Osteoblast (primary cell): Measurements from ENCODE around the gene FAM200A. TPM values are rescaled to one million over a fixed set of nuclear protein-coding genes. Genes with fewer than 3 reads are reported as not detected.

ENCODE experiments used
- DNase-seq: peaks from one replicate; pipeline ENCODE4 v3.0.0; 2011; ENCODE audit warnings: low spot score, mixed read lengths; ENCODE audit not compliant: insufficient read length; ENCODE audit errors: missing footprints
- H2AFZ ChIP-seq: 2 replicates; pipeline ENCODE4 v1.6.0; 2011; ENCODE audit warnings: mild to moderate bottlenecking, low read length
- H3K27ac ChIP-seq: 2 replicates; pipeline ENCODE4 v1.5.1; 2011; ENCODE audit warnings: mild to moderate bottlenecking, low read depth, low read length, moderate library complexity
- H3K27me3 ChIP-seq: 2 replicates; pipeline ENCODE4 v1.6.0; 2012; ENCODE audit warnings: mild to moderate bottlenecking, control low read depth, inconsistent platforms, low read length, moderate library complexity; ENCODE audit not compliant: insufficient read depth
- H3K36me3 ChIP-seq: 2 replicates; pipeline ENCODE4 v1.5.1; 2011; ENCODE audit warnings: mild to moderate bottlenecking, low read length, control low read depth, moderate library complexity; ENCODE audit not compliant: insufficient read depth
- H3K4me1 ChIP-seq: 2 replicates; pipeline ENCODE4 v1.5.1; 2011; ENCODE audit warnings: mild to moderate bottlenecking, low read length, control low read depth, moderate library complexity; ENCODE audit not compliant: insufficient read depth
- H3K4me2 ChIP-seq: 2 replicates; pipeline ENCODE4 v1.6.0; 2011; ENCODE audit warnings: mild to moderate bottlenecking, low read length; ENCODE audit not compliant: insufficient read depth
- H3K4me3 ChIP-seq: fragments of 200-600 bp; sonication (generic); 3 replicates; pipeline ENCODE4 v1.5.1; 2012; ENCODE audit warnings: mild to moderate bottlenecking, low read length, inconsistent platforms; ENCODE audit not compliant: insufficient read depth
- H3K79me2 ChIP-seq: 2 replicates; pipeline ENCODE4 v1.6.0; 2012; ENCODE audit warnings: mild to moderate bottlenecking, low read length, control low read depth, inconsistent platforms; ENCODE audit not compliant: insufficient read depth
- H3K9me3 ChIP-seq: 2 replicates; pipeline ENCODE4 v1.5.1; 2011; ENCODE audit warnings: low read depth, low read length, control low read depth
- H4K20me1 ChIP-seq: 2 replicates; pipeline ENCODE4 v1.6.0; 2012; ENCODE audit warnings: mild to moderate bottlenecking, low read length, control low read depth; ENCODE audit not compliant: insufficient read depth
- total RNA-seq: library from RNA; depleted of rRNA; stranded (reverse); fragments of >200 nt; gene quantifications from 2 replicates; pipeline ENCODE4 v1.2.3, GENCODE V29; 2012
- TF ChIP-seq, protein P1 (sequence below): IDR thresholded peaks from 2 replicates; pipeline ENCODE4 v1.5.1; 2011; ENCODE audit warnings: mild to moderate bottlenecking, low read depth, low read length, moderate library complexity; ENCODE audit errors: extremely low read depth

The FAM200A gene
- total RNA-seq, 1 donor, result 7.6 TPM

DNA sequence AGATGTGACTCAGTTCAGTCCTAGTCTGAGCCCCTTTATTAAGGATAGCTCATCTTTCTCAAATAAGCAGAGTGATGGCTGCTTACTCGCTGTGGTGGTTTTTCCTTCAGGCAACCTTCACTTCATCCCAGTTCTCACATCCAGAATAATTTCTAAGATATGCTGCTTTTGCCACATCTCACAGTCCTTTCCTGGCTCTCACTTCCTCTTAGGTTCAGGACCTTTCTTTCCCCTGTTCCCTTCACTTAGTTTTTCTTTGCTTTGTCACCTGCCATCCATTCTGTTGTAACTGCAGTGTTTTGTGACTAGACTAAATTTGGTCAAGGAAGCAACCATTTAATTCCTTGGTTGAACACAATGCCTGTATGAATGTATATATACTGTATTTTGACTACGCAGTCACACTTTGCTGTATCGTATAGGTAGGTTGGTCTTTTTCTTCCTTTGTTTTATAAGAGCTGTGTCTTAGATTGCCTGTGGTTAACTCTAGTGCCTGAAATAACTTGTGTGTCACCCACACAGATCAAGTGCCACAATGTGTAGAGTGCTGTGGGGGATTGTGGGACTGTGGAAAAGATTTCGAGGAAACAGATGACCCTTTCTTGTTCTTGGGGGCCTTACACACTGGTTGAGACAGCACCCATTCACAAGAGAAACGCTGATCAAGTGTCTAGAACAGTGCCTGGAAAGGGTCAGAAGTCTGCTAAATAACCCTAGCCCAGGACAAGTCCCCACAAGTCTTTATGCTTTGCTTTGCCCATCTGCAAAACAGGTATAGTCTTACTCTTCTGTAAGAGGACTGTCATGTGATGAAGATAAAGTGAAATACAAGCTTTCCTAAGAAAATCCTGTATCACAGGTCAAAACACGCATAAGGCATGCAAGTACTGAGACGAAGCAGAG, 9.2 kb upstream of the FAM200A start:
- Histone ChIP-seq H3K4me2 (peak overlapping the region; percentile 7), H3K27ac (peak overlapping the region; percentile 75)

DNA sequence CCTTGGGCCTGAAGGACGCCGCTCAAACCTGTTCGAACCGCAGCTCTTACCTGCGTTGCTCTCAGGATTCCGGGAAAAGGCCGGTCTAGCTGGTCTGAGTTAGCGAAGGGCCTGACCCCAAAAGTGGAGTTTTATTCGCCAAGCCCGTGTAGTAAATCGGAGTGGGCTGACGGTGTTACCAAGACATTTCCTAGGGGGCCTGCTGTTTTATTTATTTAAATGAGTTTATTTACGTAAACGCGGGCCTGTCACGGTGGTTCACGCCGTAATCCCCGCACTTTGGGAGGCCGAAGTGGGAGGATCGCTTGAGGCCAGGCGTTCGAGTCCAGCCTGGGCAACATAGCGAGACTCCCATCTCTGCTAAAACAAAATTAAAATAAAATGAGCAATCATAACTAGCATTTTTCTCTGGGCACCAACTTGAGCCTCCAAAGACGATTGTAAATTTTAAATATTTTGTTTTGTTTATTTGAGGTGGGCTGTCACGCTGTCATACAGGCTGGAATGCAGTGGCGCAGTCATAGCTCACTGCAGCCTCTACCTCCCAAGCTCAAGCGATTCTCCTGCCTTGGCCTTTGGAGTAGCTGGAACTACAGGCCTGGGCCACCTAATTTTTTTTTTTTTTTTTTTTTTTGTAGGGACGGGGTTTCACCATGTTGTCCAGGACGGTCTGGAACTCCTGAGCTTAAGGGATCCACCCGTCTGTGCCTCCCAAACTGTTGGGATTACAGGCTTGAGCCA, 7.4 kb upstream of the FAM200A start:
- Histone ChIP-seq H3K27ac (peak overlapping the region; percentile 91), H3K4me3 (peak overlapping the region; percentile 91), H2AFZ (peak overlapping the region; percentile 94), H4K20me1 (peaks cover 6% of the 10 kb centered on the region), H3K4me1 (peaks cover 40% of the 10 kb centered on the region), H3K79me2 (peaks cover 62% of the 10 kb centered on the region), H3K36me3 (peaks cover 32% of the 10 kb centered on the region), H3K27me3 (no peaks in the 10 kb centered on the region), H3K9me3 (no peaks in the 10 kb centered on the region), H3K4me2 (peak overlapping the region; percentile 91)
- DNase-seq, result no peak
- TF ChIP-seq, protein P1, sequence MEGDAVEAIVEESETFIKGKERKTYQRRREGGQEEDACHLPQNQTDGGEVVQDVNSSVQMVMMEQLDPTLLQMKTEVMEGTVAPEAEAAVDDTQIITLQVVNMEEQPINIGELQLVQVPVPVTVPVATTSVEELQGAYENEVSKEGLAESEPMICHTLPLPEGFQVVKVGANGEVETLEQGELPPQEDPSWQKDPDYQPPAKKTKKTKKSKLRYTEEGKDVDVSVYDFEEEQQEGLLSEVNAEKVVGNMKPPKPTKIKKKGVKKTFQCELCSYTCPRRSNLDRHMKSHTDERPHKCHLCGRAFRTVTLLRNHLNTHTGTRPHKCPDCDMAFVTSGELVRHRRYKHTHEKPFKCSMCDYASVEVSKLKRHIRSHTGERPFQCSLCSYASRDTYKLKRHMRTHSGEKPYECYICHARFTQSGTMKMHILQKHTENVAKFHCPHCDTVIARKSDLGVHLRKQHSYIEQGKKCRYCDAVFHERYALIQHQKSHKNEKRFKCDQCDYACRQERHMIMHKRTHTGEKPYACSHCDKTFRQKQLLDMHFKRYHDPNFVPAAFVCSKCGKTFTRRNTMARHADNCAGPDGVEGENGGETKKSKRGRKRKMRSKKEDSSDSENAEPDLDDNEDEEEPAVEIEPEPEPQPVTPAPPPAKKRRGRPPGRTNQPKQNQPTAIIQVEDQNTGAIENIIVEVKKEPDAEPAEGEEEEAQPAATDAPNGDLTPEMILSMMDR, result no peak

More for the DNA sequence above, 9.2 kb upstream of the FAM200A start:
- Histone ChIP-seq H3K36me3 (peaks cover 49% of the 10 kb centered on the region), H3K9me3 (no peaks in the 10 kb centered on the region), H3K27me3 (no peaks in the 10 kb centered on the region), H4K20me1 (peaks cover 21% of the 10 kb centered on the region), H3K4me1 (peaks cover 41% of the 10 kb centered on the region), H3K4me3 (no peak overlapping the region), H3K79me2 (peaks cover 77% of the 10 kb centered on the region), H2AFZ (no peak overlapping the region)
- TF ChIP-seq, protein P1, result no peak
- DNase-seq, result no peak

DNA sequence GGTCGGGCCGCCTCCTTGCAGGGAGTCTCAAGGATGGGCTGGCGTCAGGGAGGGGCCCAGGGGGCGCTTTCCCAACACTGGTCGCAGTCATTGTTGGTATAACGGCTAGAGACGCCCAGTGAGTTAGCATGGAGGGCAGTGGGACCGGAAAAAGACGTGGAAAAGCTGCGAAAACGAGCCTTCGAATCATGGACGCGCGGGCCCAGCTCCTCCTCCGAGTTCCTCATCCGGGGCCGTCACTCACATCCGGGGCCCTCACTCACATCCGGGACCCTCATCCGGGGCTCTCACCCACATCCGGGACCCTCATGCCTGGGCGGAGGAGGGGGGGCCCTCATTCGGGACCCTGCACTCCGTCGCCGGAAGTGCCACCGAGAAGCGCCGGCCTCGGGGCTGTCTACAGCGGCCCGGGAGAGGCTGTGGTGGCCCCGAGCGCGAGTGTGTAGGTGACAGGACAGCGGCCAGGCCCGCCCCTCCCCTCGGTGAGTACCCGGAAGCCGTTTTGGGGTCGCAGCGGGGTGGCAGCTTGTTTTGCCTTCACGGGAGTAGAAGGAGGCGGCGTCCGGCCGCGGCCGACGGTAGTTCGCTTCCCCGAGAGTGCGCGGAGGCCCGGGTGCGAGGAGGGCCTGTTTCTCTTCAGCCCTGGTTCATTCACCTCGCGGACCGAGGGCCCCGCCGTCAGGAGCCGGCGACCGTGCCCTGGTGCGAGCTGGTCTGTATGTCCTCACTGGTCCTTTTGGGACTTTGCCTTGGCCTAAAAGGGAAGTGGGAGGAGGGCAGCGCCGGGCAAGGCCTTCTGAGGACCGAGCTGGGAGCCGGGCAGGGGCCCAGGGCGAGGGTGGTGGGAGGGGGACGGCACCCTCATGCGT, 6.6 kb upstream of the FAM200A start, which contains the start of gene ZNF655:
Gene ZNF655 (plus strand): TSS at position 337 of the 869 bp plus-strand sequence. CDS start 1,918 bp downstream, outside the sequence.
- peak within 1 kb of the TSS; percentile 91 for H3K4me3 ChIP-seq

More for the DNA sequence above, 6.6 kb upstream of the FAM200A start, which contains the start of gene ZNF655:
- H3K36me3 ChIP-seq, result peaks cover 26% of the 10 kb centered on the region
- H3K27me3 ChIP-seq, result no peaks in the 10 kb centered on the region
- peak within 1 kb of the TSS; percentile 91 for H3K4me2 ChIP-seq
- H3K9me3 ChIP-seq, result no peaks in the 10 kb centered on the region
- peak within 1 kb of the TSS; percentile 91 for H3K27ac ChIP-seq
- TF ChIP-seq, protein P1, result no peak
- H3K79me2 ChIP-seq, result peaks cover 57% of the 10 kb centered on the region
- H4K20me1 ChIP-seq, result no peaks in the 10 kb centered on the region
- DNase-seq, result peak; percentile 97
- peaks cover 32% of the 10 kb centered on the region for H3K4me1 ChIP-seq
- H2AFZ ChIP-seq, result peak within 1 kb of the TSS; percentile 94
